HG03159 (cell line): Measurements from ENCODE around the gene TIAM1.

Experiments used
- ATAC-seq: cut with Tn5 transposase; IDR thresholded peaks from one replicate; pipeline ENCODE4 v1.9.1; 2021; ENCODE audit warnings: mild to moderate bottlenecking, moderate library complexity; ENCODE audit not compliant: unreplicated experiment

TIAM1 gene

GRCh38 chr21:31180256-31181081 is 163.6 kb downstream of the TIAM1 start:
- ATAC-seq, result no peak

- no peak for ATAC-seq
Observed at GRCh38 chr21:31176725-31177124, 167.3 kb downstream of the TIAM1 start.

GRCh38 chr21:31176080-31176551 is 167.9 kb downstream of the TIAM1 start:
- no peak for ATAC-seq

GRCh38 chr21:31173881-31174555 is 170.0 kb downstream of the TIAM1 start:
- ATAC-seq, result no peak

- ATAC-seq, result no peak
Observed at GRCh38 chr21:31172328-31172727, 171.7 kb downstream of the TIAM1 start.

- no peak for ATAC-seq
Observed at GRCh38 chr21:31164713-31165694, 179.1 kb downstream of the TIAM1 start.

- no peak for ATAC-seq
Observed at GRCh38 chr21:31162827-31163226, 181.2 kb downstream of the TIAM1 start.

GRCh38 chr21:31162079-31162699 is 181.9 kb downstream of the TIAM1 start:
- no peak for ATAC-seq

GRCh38 chr21:31161157-31161556 is 182.9 kb downstream of the TIAM1 start:
- ATAC-seq, result no peak

- no peak for ATAC-seq
Observed at GRCh38 chr21:31159808-31160207, 184.3 kb downstream of the TIAM1 start.

- no peak for ATAC-seq
Observed at GRCh38 chr21:31158789-31159581, 185.1 kb downstream of the TIAM1 start.

GRCh38 chr21:31157756-31158155 is 186.3 kb downstream of the TIAM1 start:
- ATAC-seq, result no peak

- no peak for ATAC-seq
Observed at GRCh38 chr21:31156662-31157061, 187.4 kb downstream of the TIAM1 start.

GRCh38 chr21:31156169-31156568 is 187.9 kb downstream of the TIAM1 start:
- no peak for ATAC-seq

- no peak for ATAC-seq
Observed at GRCh38 chr21:31151156-31152045, 192.7 kb downstream of the TIAM1 start.

GRCh38 chr21:31145274-31145673 is 198.8 kb downstream of the TIAM1 start:
- ATAC-seq, result no peak

GRCh38 chr21:31143036-31143435 is 201.0 kb downstream of the TIAM1 start:
- no peak for ATAC-seq

GRCh38 chr21:31142600-31142999 is 201.5 kb downstream of the TIAM1 start:
- ATAC-seq, result no peak
